Adipose tissue (tissue), 3 donors: ENCODE results near the gene SYNDIG1. TPM values are rescaled to one million over a fixed set of nuclear protein-coding genes. Genes with fewer than 3 reads are reported as not detected.

Source experiments
- H3K27ac ChIP-seq: one replicate; pipeline ENCODE4 v1.5.1; 2013; ENCODE audit warnings: low read depth, low read length
- WGBS, 3 donors: extraction: QIAGEN DNeasy Blood & Tissue Kit; methylation state at CpG; one replicate each; pipeline ENCODE4 v1.1.7; 2013; 5-methylcytosine and 5-hydroxymethylcytosine counted together
- polyA plus RNA-seq, 3 donors: library from polyadenylated mRNA; stranded (reverse); fragments of 200-250 nt; gene quantifications; one replicate each; pipeline ENCODE4 v1.2.3, GENCODE V29; 2013
- donor health status: healthy with polysubstance abuse.
- donor health status: Bipolar disorder and iron deficiency.
- donor health status: healthy.

SYNDIG1 gene
- polyA plus RNA-seq, result under 1 TPM in 2 of 3 donors, not detected in 1; 0.07 to 0.10 TPM

GRCh38 chr20:24469116-24469893 is at the start of gene SYNDIG1:
Gene SYNDIG1 (plus strand): TSS chr20:24469629. CDS start chr20:24543098, 73,469 bp downstream.
- H3K27ac ChIP-seq, result no peak within 1 kb of the TSS
- 0 to 2% (median 1%) methylated on average over 50 to 90 of the region's 91 CpGs for WGBS, 3 donors

DNA sequence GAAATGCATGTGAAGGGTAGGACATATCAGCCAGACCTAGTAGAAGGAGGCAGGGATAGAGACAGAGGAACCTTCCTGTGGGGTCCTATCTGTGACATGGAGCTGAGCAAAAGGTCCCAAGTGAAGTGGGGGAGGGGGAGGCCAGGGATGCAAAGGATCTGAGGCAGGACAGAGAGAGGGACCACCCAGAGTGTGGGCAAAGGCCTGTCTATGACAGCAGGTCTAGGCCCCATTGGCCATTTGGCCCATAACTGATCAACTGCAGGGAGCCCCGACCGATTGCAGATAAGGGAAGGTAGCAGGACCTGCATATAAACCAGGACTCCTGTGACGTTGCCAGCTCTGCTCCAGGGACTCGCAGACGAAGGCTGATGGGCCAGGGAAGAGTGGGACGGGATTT is 49.6 kb upstream of the SYNDIG1 start:
- 83 to 86% (median 83%) methylated on average over 6 of the region's 6 CpGs for WGBS, 3 donors

GRCh38 chr20:24420567-24420966 is 48.9 kb upstream of the SYNDIG1 start:
- H3K27ac ChIP-seq, result no peak overlapping the region
- 84 to 89% (median 87%) methylated on average over 4 of the region's 4 CpGs for WGBS, 3 donors

More for the DNA sequence above, 49.6 kb upstream of the SYNDIG1 start:
- no peak overlapping the region for H3K27ac ChIP-seq

DNA sequence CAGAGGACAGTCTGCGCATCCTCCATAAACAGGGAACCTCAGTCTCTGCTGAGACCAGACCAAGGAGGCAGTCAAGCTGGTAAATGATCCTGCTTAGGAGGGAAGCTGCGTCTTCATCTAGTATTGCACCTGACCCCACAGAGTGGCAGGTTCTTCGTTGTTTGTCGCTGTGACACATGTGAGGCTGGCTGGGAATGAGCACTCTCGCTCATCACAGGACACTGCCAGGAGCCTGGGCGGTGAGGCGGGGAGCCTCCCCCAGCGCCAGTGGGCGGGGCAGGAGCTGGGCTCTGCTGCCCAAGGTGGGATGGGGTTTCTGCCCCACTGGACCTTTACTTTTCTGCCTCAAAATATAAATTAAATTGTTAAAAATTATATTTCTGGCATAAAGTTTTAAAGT is 48.4 kb upstream of the SYNDIG1 start:
- 71 to 87% (median 78%) methylated on average over 9 of the region's 9 CpGs for WGBS, 3 donors

GRCh38 chr20:24422091-24422760 is 47.2 kb upstream of the SYNDIG1 start:
- no peak overlapping the region for H3K27ac ChIP-seq
- 80 to 91% (median 87%) methylated on average over 14 of the region's 14 CpGs for WGBS, 3 donors

More for the DNA sequence above, 48.4 kb upstream of the SYNDIG1 start:
- no peak overlapping the region for H3K27ac ChIP-seq

- 51 to 57% (median 52%) methylated on average over 11 of the region's 11 CpGs for WGBS, 3 donors
- no peak overlapping the region for H3K27ac ChIP-seq
Observed at GRCh38 chr20:24423390-24424313, 45.8 kb upstream of the SYNDIG1 start.

DNA sequence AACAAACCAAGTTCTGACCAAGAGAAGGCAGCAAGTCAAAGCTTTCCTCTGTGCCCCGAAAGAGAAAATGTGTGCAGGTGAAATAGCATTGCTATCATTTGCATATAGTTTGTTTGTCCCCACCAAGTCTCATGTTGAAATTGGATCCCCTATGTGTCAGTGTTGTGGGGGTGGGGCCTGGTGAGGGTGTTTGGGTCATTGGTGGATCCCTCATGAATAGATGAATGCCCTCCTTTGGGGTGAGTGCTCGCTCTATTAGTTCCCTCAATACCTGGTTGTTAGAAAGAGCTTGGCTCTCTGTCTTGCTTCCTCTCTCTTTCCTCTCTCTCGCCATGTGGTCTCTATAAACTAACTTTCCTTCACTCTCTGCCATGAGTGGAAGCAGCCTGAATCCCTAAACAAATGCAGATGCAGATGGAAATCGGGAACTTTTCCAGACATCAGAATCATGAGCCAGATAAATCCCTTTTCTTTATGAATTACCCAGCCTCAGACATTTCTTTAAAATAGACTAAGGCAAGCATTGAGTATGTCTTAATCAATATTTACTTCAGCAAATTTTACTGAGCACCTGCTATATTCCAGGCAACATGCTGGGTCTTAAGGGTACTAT is 43.8 kb upstream of the SYNDIG1 start:
- no peak overlapping the region for H3K27ac ChIP-seq
- WGBS, 3 donors, result 75 to 83% (median 78%) methylated on average over 4 of the region's 4 CpGs

- H3K27ac ChIP-seq, result no peak overlapping the region
- 78 to 84% (median 80%) methylated on average over 6 of the region's 6 CpGs for whole genome bisulfite sequencing, 3 donors
Observed at GRCh38 chr20:24431279-24432045, 38.0 kb upstream of the SYNDIG1 start.

DNA sequence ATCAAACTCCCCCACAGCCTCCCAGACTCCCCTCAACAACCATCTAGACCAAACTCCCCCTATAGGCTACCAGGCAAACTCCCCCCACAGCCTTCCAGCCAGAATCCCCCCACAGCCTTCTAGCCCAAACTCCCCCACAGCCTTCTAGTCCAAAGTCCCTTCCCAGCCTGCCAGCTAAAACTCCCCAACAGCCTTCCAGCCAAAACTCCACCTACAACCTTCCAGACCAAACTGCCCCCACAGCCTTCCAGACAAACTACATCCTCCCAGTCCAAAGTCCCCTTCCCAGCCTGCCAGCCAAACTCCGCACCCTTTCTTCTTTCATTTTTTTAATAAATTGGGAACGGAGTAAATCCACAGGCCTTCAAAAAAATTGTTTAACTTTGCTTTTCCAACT is 37.4 kb upstream of the SYNDIG1 start:
- WGBS, 3 donors, result 10 to 55% (median 18%) methylated on average over 2 of the region's 2 CpGs
- no peak overlapping the region for H3K27ac ChIP-seq

GRCh38 chr20:24436160-24436559 is 33.3 kb upstream of the SYNDIG1 start:
- H3K27ac ChIP-seq, result no peak overlapping the region
- WGBS, 3 donors, result 49 to 60% (median 57%) methylated on average over 2 of the region's 2 CpGs

DNA sequence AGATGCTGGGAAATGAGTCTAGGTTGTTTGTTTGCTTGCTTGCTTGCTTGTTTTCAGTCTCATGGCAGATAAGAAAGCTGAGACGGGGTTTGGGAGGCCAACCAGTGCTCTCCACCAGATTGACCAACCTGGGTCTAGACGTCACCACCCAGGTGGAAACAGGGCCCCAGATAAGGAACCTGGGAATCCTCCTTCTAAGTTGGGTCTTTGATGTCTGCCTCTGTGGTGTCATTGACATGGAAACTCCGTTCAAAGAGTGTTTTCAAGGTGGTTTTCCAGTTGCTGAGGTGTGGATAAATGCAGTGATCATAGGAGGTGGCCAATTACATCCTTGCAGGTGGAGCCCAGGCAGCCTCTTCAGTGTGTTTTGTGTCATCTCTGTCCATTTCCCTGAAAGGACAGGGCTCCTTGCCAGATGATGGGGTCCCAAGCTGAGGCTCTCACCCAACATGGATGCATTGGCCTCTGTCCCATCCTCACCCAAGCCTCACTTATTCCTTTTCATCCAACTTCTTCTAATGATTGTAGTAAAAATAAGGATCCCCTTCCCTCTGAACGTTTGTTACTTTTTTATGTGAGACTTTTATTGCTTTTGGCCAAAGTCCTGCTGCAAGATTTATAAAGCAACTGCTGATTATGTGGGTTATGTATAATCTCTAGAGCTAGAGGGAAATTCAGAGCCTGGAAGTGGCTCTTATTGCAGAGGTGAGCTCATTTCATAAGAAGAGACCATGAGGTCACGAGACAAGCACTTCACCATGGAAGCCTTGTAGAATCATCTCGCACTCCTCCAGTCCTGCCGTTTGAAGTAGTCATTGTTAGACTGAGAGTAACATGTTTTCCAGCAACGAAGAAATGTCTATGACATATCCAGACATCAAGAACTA is 32.0 kb upstream of the SYNDIG1 start:
- H3K27ac ChIP-seq, result no peak overlapping the region
- 55 to 67% (median 62%) methylated on average over 8 of the region's 8 CpGs for WGBS, 3 donors

DNA sequence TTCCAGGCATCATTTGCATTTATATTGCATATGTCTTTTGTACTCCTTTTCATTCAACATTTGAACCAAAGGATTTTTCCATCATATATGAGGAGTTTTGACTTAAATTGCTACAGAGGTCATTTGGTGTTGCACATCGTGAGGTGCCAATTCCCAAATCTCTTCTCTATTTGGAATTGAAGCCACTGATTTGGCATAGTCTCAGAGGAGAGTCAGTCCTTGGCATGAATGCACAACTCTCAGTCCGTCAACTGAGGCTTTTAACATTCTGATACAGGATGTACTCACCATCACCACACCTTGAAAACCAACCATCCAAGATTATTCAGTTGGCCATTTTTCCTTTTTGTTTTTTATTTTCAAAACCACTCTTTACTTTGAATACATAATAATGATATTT is 31.1 kb upstream of the SYNDIG1 start:
- H3K27ac ChIP-seq, result no peak overlapping the region
- 55 to 76% (median 72%) methylated on average over 2 of the region's 2 CpGs for WGBS, 3 donors

- no peak overlapping the region for H3K27ac ChIP-seq
- WGBS, 3 donors, result 61 to 77% (median 74%) methylated on average over 7 of the region's 7 CpGs
Observed at GRCh38 chr20:24439737-24440387, 29.6 kb upstream of the SYNDIG1 start.

DNA sequence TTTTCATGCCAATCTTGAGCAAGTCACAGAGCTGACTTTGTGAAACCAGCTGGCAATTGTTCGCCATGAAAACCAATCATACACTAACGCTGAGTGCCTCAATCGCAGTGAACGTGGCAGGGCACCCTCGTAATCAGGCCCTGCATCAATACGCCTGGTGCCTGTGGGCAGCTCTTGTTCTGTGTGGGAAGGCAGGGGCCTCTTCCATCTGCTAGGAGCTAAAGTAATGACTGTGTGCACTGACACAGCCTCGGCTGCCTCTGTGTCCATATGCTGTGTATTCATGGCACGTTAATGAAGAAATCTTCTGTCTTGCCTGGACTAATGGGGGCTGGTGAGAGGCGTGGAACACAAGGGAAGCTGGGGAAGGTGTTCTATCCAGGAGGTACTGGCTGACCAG is 27.8 kb upstream of the SYNDIG1 start:
- H3K27ac ChIP-seq, result no peak overlapping the region
- 64 to 91% (median 86%) methylated on average over 9 of the region's 9 CpGs for WGBS, 3 donors

GRCh38 chr20:24442909-24443308 is 26.5 kb upstream of the SYNDIG1 start:
- H3K27ac ChIP-seq, result no peak overlapping the region
- WGBS, 3 donors, result 81 to 89% (median 87%) methylated on average over 3 of the region's 3 CpGs

DNA sequence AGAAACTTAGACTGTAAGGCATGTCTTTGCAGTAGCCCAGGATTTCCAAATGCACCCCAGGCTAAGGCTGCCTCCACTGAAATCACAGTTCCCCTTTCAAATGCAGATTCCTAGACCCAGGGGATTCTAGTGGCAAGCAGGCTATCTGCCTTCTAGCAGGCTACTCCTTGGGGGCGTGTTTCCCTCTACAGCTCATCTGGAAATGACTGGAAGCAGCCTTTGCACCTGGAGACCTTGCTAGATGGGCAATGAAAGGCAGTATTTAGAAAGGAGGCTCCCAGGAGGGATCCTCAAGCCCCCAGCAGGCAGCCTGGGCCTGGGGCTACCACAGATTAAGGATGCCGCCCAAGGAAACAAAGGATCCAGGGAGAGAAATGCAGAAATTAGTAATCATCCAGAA is 26.0 kb upstream of the SYNDIG1 start:
- 59 to 95% (median 86%) methylated on average over 2 of the region's 2 CpGs for WGBS, 3 donors

More for the DNA sequence above, 26.0 kb upstream of the SYNDIG1 start:
- H3K27ac ChIP-seq, result no peak overlapping the region
